SK-N-SH treated with all-trans-retinoic acid at 6 μM for 48 hours (cell line): ENCODE data around the gene SMIM29.
A peak's percentile ranks its signal among the peaks of the same experiment; 100 is the strongest.

ENCODE experiments used
- ATAC-seq: fragments of 200-7000 bp; cut with Tn5 transposase; 3 replicates; pipeline ENCODE4 v1.9.1; 2020; ENCODE audit warnings: mild to moderate bottlenecking, moderate library complexity
- BACH2 ChIP-seq: fragments of 250-450 bp; sonication (Bioruptor Pico); IDR thresholded peaks from 2 replicates; pipeline ENCODE4 v1.9.0; 2021; ENCODE audit warnings: mild to moderate bottlenecking, borderline replicate concordance
- CSRNP3 ChIP-seq: fragments of 250-450 bp; sonication (Bioruptor Pico); IDR thresholded peaks from 2 replicates; pipeline ENCODE4 v1.5.1; 2021; ENCODE audit warnings: mild to moderate bottlenecking, moderate library complexity
- ESRRG ChIP-seq: fragments of 250-450 bp; sonication (Bioruptor Pico); IDR thresholded peaks from 2 replicates; pipeline ENCODE4 v1.6.1; 2021; ENCODE audit warnings: mild to moderate bottlenecking
- ISL1 ChIP-seq: fragments of 250-450 bp; sonication (Bioruptor Pico); IDR thresholded peaks from 2 replicates; pipeline ENCODE4 v2.1.2; 2022; ENCODE audit warnings: mild to moderate bottlenecking, moderate library complexity
- OSR1 ChIP-seq: fragments of 250-450 bp; sonication (Bioruptor Pico); IDR thresholded peaks from 2 replicates; pipeline ENCODE4 v1.8.0; 2022; ENCODE audit warnings: moderate library complexity, mild to moderate bottlenecking, inconsistent platforms
- PATZ1 ChIP-seq: fragments of 250-450 bp; sonication (Bioruptor Pico); IDR thresholded peaks from 2 replicates; pipeline ENCODE4 v1.8.0; 2020; ENCODE audit warnings: mild to moderate bottlenecking, moderate library complexity, borderline replicate concordance
- POU6F1 ChIP-seq: fragments of 250-450 bp; sonication (Bioruptor Pico); IDR thresholded peaks from 2 replicates; pipeline ENCODE4 v1.8.0; 2021; ENCODE audit warnings: low read depth, mild to moderate bottlenecking, moderate library complexity, borderline replicate concordance
- RARB ChIP-seq: fragments of 250-450 bp; sonication (Bioruptor Pico); IDR thresholded peaks from 2 replicates; pipeline ENCODE4 v1.8.0; 2021; ENCODE audit warnings: mild to moderate bottlenecking, moderate library complexity
- SNAI2 ChIP-seq: fragments of 250-450 bp; sonication (Bioruptor Pico); IDR thresholded peaks from 2 replicates; pipeline ENCODE4 v1.5.0; 2020; ENCODE audit warnings: mild to moderate bottlenecking, moderate library complexity
- TCF4 ChIP-seq: fragments of 250-450 bp; sonication (Bioruptor Pico); IDR thresholded peaks from 2 replicates; pipeline ENCODE4 v1.8.0; 2021; ENCODE audit warnings: mild to moderate bottlenecking, moderate library complexity, borderline replicate concordance
- TOX ChIP-seq: fragments of 250-450 bp; sonication (Bioruptor Pico); IDR thresholded peaks from 2 replicates; pipeline ENCODE4 v1.8.0; 2021; ENCODE audit warnings: mild to moderate bottlenecking, moderate library complexity, borderline replicate concordance
- ZC3H10 ChIP-seq: fragments of 250-450 bp; sonication (Bioruptor Pico); IDR thresholded peaks from 2 replicates; pipeline ENCODE4 v1.5.1; 2021; ENCODE audit warnings: mild to moderate bottlenecking, moderate library complexity
- ZFP30 ChIP-seq: fragments of 450-650 bp; formaldehyde crosslinking; IDR thresholded peaks from 2 replicates; pipeline ENCODE4 v1.5.0; 2022; ENCODE audit warnings: mild to moderate bottlenecking, moderate library complexity
- ZNF565 ChIP-seq: fragments of 450-650 bp; formaldehyde crosslinking; conservative IDR thresholded peaks from 2 replicates; pipeline ENCODE4 v1.5.0; 2020; ENCODE audit warnings: low read depth, mild to moderate bottlenecking, moderate library complexity
- ZNF70 ChIP-seq: fragments of 450-650 bp; formaldehyde crosslinking; IDR thresholded peaks from 2 replicates; pipeline ENCODE4 v1.5.0; 2020; ENCODE audit warnings: mild to moderate bottlenecking, moderate library complexity
- TF ChIP-seq, protein P1 (sequence below): fragments of 250-450 bp; sonication (Bioruptor Pico); IDR thresholded peaks from 2 replicates; pipeline ENCODE4 v1.5.1; 2020; ENCODE audit warnings: low read depth, mild to moderate bottlenecking, moderate library complexity
- TF ChIP-seq, protein P2 (sequence below): fragments of 250-450 bp; sonication (Bioruptor Pico); IDR thresholded peaks from 2 replicates; pipeline ENCODE4 v1.5.0; 2020; ENCODE audit warnings: mild to moderate bottlenecking, moderate library complexity

The SMIM29 gene

GRCh38 chr6:34196833-34197195 is 52.0 kb downstream of the SMIM29 start:
- ATAC-seq, result peak; percentile 4; the same call in 1 of the 3 replicates
- TF ChIP-seq ESRRG (CRISPR knock-in tag) (no peak), ZC3H10 (no peak), CSRNP3 (CRISPR knock-in tag) (no peak), ISL1 (CRISPR knock-in tag) (no peak), PATZ1 (CRISPR knock-in tag) (no peak), TCF4 (CRISPR knock-in tag) (no peak), ZFP30 (CRISPR knock-in tag) (no peak), POU6F1 (CRISPR knock-in tag) (no peak), ZNF565 (CRISPR knock-in tag) (no peak), OSR1 (CRISPR knock-in tag) (no peak), BACH2 (CRISPR knock-in tag) (no peak), ZNF70 (CRISPR knock-in tag) (no peak), SNAI2 (no peak), TOX (CRISPR knock-in tag) (no peak), RARB (no peak)
- TF ChIP-seq, protein P1, sequence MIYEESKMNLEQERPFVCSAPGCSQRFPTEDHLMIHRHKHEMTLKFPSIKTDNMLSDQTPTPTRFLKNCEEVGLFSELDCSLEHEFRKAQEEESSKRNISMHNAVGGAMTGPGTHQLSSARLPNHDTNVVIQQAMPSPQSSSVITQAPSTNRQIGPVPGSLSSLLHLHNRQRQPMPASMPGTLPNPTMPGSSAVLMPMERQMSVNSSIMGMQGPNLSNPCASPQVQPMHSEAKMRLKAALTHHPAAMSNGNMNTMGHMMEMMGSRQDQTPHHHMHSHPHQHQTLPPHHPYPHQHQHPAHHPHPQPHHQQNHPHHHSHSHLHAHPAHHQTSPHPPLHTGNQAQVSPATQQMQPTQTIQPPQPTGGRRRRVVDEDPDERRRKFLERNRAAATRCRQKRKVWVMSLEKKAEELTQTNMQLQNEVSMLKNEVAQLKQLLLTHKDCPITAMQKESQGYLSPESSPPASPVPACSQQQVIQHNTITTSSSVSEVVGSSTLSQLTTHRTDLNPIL, result no peak
- TF ChIP-seq, protein P2, sequence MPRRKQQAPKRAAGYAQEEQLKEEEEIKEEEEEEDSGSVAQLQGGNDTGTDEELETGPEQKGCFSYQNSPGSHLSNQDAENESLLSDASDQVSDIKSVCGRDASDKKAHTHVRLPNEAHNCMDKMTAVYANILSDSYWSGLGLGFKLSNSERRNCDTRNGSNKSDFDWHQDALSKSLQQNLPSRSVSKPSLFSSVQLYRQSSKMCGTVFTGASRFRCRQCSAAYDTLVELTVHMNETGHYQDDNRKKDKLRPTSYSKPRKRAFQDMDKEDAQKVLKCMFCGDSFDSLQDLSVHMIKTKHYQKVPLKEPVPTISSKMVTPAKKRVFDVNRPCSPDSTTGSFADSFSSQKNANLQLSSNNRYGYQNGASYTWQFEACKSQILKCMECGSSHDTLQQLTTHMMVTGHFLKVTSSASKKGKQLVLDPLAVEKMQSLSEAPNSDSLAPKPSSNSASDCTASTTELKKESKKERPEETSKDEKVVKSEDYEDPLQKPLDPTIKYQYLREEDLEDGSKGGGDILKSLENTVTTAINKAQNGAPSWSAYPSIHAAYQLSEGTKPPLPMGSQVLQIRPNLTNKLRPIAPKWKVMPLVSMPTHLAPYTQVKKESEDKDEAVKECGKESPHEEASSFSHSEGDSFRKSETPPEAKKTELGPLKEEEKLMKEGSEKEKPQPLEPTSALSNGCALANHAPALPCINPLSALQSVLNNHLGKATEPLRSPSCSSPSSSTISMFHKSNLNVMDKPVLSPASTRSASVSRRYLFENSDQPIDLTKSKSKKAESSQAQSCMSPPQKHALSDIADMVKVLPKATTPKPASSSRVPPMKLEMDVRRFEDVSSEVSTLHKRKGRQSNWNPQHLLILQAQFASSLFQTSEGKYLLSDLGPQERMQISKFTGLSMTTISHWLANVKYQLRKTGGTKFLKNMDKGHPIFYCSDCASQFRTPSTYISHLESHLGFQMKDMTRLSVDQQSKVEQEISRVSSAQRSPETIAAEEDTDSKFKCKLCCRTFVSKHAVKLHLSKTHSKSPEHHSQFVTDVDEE (CRISPR knock-in tag), result no peak
- TF ChIP-seq, all 23 proteins: peak for 0
